ENCODE data around the gene KCNQ5. TPM values are rescaled to one million over a fixed set of nuclear protein-coding genes. Genes with fewer than 3 reads are reported as not detected.

KCNQ5 gene
- total RNA-seq, 1 experiment from 2014 or later: 17.8 TPM

DNA sequence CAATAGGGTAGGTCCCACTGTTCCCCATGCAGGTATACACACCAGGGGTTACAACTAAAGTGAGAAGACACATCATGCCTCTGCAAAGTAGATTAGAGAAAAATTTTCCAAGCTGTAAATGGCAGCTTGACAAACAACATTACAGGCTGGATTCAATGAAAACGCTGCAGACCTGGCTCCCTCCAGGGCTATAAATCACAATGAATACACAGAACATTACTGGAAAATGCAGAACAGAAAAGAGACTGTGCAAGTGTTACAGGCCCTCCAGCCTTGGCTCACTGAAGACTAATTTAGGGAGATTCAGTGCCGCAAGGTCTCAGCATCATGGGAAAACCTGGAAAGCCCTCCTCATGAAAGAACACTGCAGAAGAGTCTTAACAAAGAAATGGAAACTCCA, 395.6 kb downstream of the KCNQ5 start:
- TF ChIP-seq, protein P1, sequence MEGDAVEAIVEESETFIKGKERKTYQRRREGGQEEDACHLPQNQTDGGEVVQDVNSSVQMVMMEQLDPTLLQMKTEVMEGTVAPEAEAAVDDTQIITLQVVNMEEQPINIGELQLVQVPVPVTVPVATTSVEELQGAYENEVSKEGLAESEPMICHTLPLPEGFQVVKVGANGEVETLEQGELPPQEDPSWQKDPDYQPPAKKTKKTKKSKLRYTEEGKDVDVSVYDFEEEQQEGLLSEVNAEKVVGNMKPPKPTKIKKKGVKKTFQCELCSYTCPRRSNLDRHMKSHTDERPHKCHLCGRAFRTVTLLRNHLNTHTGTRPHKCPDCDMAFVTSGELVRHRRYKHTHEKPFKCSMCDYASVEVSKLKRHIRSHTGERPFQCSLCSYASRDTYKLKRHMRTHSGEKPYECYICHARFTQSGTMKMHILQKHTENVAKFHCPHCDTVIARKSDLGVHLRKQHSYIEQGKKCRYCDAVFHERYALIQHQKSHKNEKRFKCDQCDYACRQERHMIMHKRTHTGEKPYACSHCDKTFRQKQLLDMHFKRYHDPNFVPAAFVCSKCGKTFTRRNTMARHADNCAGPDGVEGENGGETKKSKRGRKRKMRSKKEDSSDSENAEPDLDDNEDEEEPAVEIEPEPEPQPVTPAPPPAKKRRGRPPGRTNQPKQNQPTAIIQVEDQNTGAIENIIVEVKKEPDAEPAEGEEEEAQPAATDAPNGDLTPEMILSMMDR (conservative IDR thresholded peaks at IDR 0.05; ENCODE audit: low read depth, low read length): no peak
- TF ChIP-seq EZH2 (IDR thresholded peaks at IDR 0.05; ENCODE audit: borderline replicate concordance, low read depth, low read length, poor library complexity, severe bottlenecking): no peak
- no peaks in the 10 kb centered on the region for H3K36me3 ChIP-seq (ENCODE audit: insufficient read depth, low read length, poor library complexity, severe bottlenecking)
- H3K4me3 ChIP-seq (ENCODE audit: low read depth, low read length, poor library complexity, severe bottlenecking): no peak overlapping the region
- no peaks in the 10 kb centered on the region for H3K4me1 ChIP-seq (ENCODE audit: insufficient read depth, low read length, poor library complexity, severe bottlenecking)
- H3K27me3 ChIP-seq (replicated peaks; ENCODE audit: insufficient read depth, low read depth, low read length, poor library complexity): no peaks in the 10 kb centered on the region
- no peak for DNase-seq (ENCODE audit: low spot score)
- ChIA-PET CTCF (no interaction called here), POLR2A (ENCODE audit: low non-redundant PET) (no interaction called here)
- H3K27ac ChIP-seq (ENCODE audit: low read depth, low read length, poor library complexity, severe bottlenecking): no peak overlapping the region
- intact Hi-C loops (cut with micrococcal nuclease; ENCODE audit: unreplicated experiment): no loop called here
- no TSS peak for BruUV-seq (replicated peaks)
- H3K9me3 ChIP-seq (ENCODE audit: low read depth, low read length, poor library complexity, severe bottlenecking): no peaks in the 10 kb centered on the region

DNA sequence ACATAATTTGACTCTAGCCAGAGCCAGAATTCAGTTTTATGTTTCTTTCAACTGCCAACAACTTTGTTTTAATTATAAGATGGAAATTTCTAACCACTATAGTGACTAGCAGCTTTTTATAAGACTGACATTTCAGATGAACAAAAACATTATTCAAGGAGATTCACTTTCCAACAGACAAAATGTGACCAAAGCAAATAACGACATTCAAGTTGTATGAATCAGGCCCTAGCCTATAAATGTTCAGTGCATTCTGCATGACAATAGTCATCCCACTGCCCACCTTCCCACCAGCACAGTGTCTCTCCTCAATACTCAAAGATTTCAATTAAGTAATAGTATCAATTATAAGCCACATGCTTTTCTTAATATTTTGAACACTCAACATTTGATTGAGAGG, 402.7 kb downstream of the KCNQ5 start:
- Histone ChIP-seq H3K36me3 (ENCODE audit: insufficient read depth, low read length, poor library complexity, severe bottlenecking) (no peaks in the 10 kb centered on the region), H3K27me3 (replicated peaks; ENCODE audit: insufficient read depth, low read depth, low read length, poor library complexity) (no peaks in the 10 kb centered on the region), H3K27ac (ENCODE audit: low read depth, low read length, poor library complexity, severe bottlenecking) (no peak overlapping the region), H3K4me1 (ENCODE audit: insufficient read depth, low read length, poor library complexity, severe bottlenecking) (no peaks in the 10 kb centered on the region), H3K4me3 (ENCODE audit: low read depth, low read length, poor library complexity, severe bottlenecking) (no peak overlapping the region), H3K9me3 (ENCODE audit: low read depth, low read length, poor library complexity, severe bottlenecking) (no peaks in the 10 kb centered on the region)
- intact Hi-C loops (cut with micrococcal nuclease; ENCODE audit: unreplicated experiment): no loop called here
- TF ChIP-seq EZH2 (IDR thresholded peaks at IDR 0.05; ENCODE audit: borderline replicate concordance, low read depth, low read length, poor library complexity, severe bottlenecking): no peak
- TF ChIP-seq, protein P1 (conservative IDR thresholded peaks at IDR 0.05; ENCODE audit: low read depth, low read length): no peak
- ChIA-PET POLR2A (ENCODE audit: low non-redundant PET) (no interaction called here), CTCF (no interaction called here)
- DNase-seq (ENCODE audit: low spot score): no peak
- BruUV-seq (replicated peaks): no TSS peak

DNA sequence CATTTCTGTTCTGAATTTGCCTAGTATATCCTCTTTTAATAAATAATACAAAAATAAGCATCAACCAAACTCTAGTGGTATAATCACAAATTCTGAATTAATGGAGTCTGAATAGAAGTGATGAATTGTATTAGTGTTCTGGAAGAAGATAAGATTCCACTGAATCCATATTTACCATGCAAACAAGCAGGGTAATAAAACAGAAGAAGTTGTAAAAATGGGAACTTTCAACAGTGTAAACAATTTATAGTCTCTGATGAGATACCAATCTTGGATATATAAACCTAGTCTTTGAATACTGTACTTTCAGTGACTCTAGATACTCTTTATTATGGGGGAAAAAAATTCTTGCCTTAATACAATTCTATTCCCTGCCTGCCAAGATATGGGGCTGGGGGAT, 405.8 kb downstream of the KCNQ5 start:
- intact Hi-C loops (cut with micrococcal nuclease; ENCODE audit: unreplicated experiment): no loop called here
- TF ChIP-seq EZH2 (IDR thresholded peaks at IDR 0.05; ENCODE audit: borderline replicate concordance, low read depth, low read length, poor library complexity, severe bottlenecking): no peak
- TF ChIP-seq, protein P1 (conservative IDR thresholded peaks at IDR 0.05; ENCODE audit: low read depth, low read length): no peak
- H3K36me3 ChIP-seq (ENCODE audit: insufficient read depth, low read length, poor library complexity, severe bottlenecking): no peaks in the 10 kb centered on the region
- peaks cover 9% of the 10 kb centered on the region for H3K4me1 ChIP-seq (ENCODE audit: insufficient read depth, low read length, poor library complexity, severe bottlenecking)
- ChIA-PET CTCF (no interaction called here), POLR2A (ENCODE audit: low non-redundant PET) (no interaction called here)
- no TSS peak for BruUV-seq (replicated peaks)
- H3K27me3 ChIP-seq (replicated peaks; ENCODE audit: insufficient read depth, low read depth, low read length, poor library complexity): no peaks in the 10 kb centered on the region
- no peak overlapping the region for H3K27ac ChIP-seq (ENCODE audit: low read depth, low read length, poor library complexity, severe bottlenecking)
- no peak for DNase-seq (ENCODE audit: low spot score)
- H3K9me3 ChIP-seq (ENCODE audit: low read depth, low read length, poor library complexity, severe bottlenecking): no peaks in the 10 kb centered on the region
- no peak overlapping the region for H3K4me3 ChIP-seq (ENCODE audit: low read depth, low read length, poor library complexity, severe bottlenecking)
